Liver (tissue), 10 donors: Measurements from ENCODE around the gene TP53TG3. TPM values are rescaled to one million over a fixed set of nuclear protein-coding genes. Genes with fewer than 3 reads are reported as not detected.
"Not testable (repeated sequence)": the region's sequence is repeated elsewhere in the genome, so short reads cannot be mapped to it uniquely, and the experiment has no call there.

ENCODE experiments used
- DNase-seq: peaks from one replicate; pipeline ENCODE4 v3.0.0-alpha.2; 2017; ENCODE audit warnings: low spot score
- H3K27ac ChIP-seq, 2 donors: one replicate each; pipeline ENCODE4 v1.7.0; 2013; ENCODE audit warnings: inconsistent platforms in 2 of 2, low read length in 2 of 2, control low read depth in 1 of 2, low read depth in 1 of 2, mild to moderate bottlenecking in 1 of 2
- H3K27me3 ChIP-seq, 4 donors: one replicate each; pipeline versions ENCODE4 v1.6.1 to v1.7.0; 2013; ENCODE audit warnings: low read length in 3 of 4, inconsistent platforms in 1 of 4, mild to moderate bottlenecking in 1 of 4, moderate library complexity in 1 of 4; ENCODE audit not compliant: control insufficient read depth in 4 of 4, insufficient read depth in 4 of 4
- H3K36me3 ChIP-seq, 4 donors: one replicate each; pipeline versions ENCODE4 v1.6.1 to v1.7.0; 2013; ENCODE audit warnings: low read length in 3 of 4, mild to moderate bottlenecking in 3 of 4, low read depth in 1 of 4, moderate library complexity in 1 of 4; ENCODE audit not compliant: control insufficient read depth in 4 of 4, insufficient read depth in 3 of 4
- H3K4me1 ChIP-seq, 4 donors: one replicate each; pipeline versions ENCODE4 v1.6.1 to v1.7.0; 2013; ENCODE audit warnings: low read length in 3 of 4, mild to moderate bottlenecking in 3 of 4, moderate library complexity in 1 of 4; ENCODE audit not compliant: control insufficient read depth in 4 of 4, insufficient read depth in 4 of 4
- H3K4me3 ChIP-seq, 3 donors: one replicate each; pipeline versions ENCODE4 v1.6.1 to v1.7.0; 2013; ENCODE audit warnings: low read length in 3 of 3, control low read depth in 1 of 3, low read depth in 1 of 3, mild to moderate bottlenecking in 1 of 3
- H3K9ac ChIP-seq, 2 donors: one replicate each; pipeline ENCODE4 v1.7.0; 2013; ENCODE audit warnings: low read length in 2 of 2, mild to moderate bottlenecking in 2 of 2, moderate library complexity in 2 of 2, control low read depth in 1 of 2, low read depth in 1 of 2
- H3K9me3 ChIP-seq, 4 donors: one replicate each; pipeline versions ENCODE4 v1.6.1 to v1.7.0; 2013; ENCODE audit warnings: low read length in 3 of 4; ENCODE audit not compliant: control insufficient read depth in 4 of 4
- WGBS: extraction: QIAGEN DNeasy Blood & Tissue Kit; methylation state at CpG from one replicate; pipeline ENCODE4 v1.1.7; 2013; 5-methylcytosine and 5-hydroxymethylcytosine counted together
- polyA plus RNA-seq, 2 donors: library from polyadenylated mRNA; stranded (reverse) in 1 of 2; unstranded in 1 of 2; fragments of 200-250 nt in 1 of 2; fragments of >200 nt in 1 of 2; fragmentation: Nextera tagmentation in 1 of 2; extraction: Ambion mirVana in 1 of 2; gene quantifications; one replicate each; pipeline versions ENCODE4 v1.2.1 to v1.2.3, GENCODE V29; 2013 to 2015
- small RNA-seq: library from RNA; depleted of rRNA; stranded (forward); fragments of <200 nt; gene quantifications from one replicate; pipeline ENCODE3, GENCODE V24; 2014
- total RNA-seq, 2 donors: library from RNA; depleted of rRNA; stranded (reverse); fragments of >200 nt; gene quantifications; one replicate each; pipeline ENCODE4 v1.2.3, GENCODE V29; 2014
- donor health status: healthy.
- donor health status: healthy.
- donor health status: healthy.
- donor health status: healthy.
- donor health status: healthy.

Gene TP53TG3
- total and polyA plus RNA-seq, 4 donors: not detected

- H3K9ac ChIP-seq, H3K9me3 ChIP-seq, H3K4me1 ChIP-seq, H3K27me3 ChIP-seq, H3K36me3 ChIP-seq, DNase-seq, H3K4me3 ChIP-seq, H3K27ac ChIP-seq: not testable (repeated sequence)
- WGBS: 83% methylated on average over 6 of the region's 8 CpGs
Observed at GRCh38 chr16:32632096-32632495, 43.9 kb downstream of the TP53TG3 start.

Small RNAs within 50 kb of the gene (small RNA-seq; reads per million reads assigned to genes)
- not detected for gene AC138907.6
